H9 (cell line): ENCODE measurements around the gene ALG12. TPM values are rescaled to one million over a fixed set of nuclear protein-coding genes. Genes with fewer than 3 reads are reported as not detected.

Source experiments
- DNase-seq: peaks from one replicate; pipeline ENCODE4 v3.0.0-alpha.2; 2017
- H2AFZ ChIP-seq: one replicate; pipeline ENCODE4 v1.6.1; 2013; ENCODE audit warnings: mild to moderate bottlenecking, low read length, control low read depth, moderate library complexity
- H2AK5ac ChIP-seq: 2 replicates; pipeline ENCODE4 v1.6.1; 2013; ENCODE audit warnings: low read length, control low read depth, mixed read lengths; ENCODE audit not compliant: insufficient read length
- H2BK120ac ChIP-seq: one replicate; pipeline ENCODE4 v1.6.1; 2013; ENCODE audit warnings: low read depth, mild to moderate bottlenecking, low read length, control low read depth, inconsistent platforms; ENCODE audit not compliant: poor library complexity, severe bottlenecking
- H2BK12ac ChIP-seq: 2 replicates; pipeline ENCODE4 v1.6.1; 2013; ENCODE audit warnings: low read length, control low read depth, mixed read lengths, low read depth; ENCODE audit not compliant: insufficient read length
- H2BK15ac ChIP-seq: 2 replicates; pipeline ENCODE4 v1.6.1; 2013; ENCODE audit warnings: low read depth, low read length, control low read depth
- H2BK20ac ChIP-seq: one replicate; pipeline ENCODE4 v1.6.1; 2013; ENCODE audit warnings: low read depth, mild to moderate bottlenecking, low read length, control low read depth, inconsistent platforms; ENCODE audit not compliant: poor library complexity, severe bottlenecking
- H2BK5ac ChIP-seq: 2 replicates; pipeline ENCODE4 v1.6.1; 2013; ENCODE audit warnings: low read length, control low read depth, mixed read lengths; ENCODE audit not compliant: insufficient read length
- H3K14ac ChIP-seq: 2 replicates; pipeline ENCODE4 v1.6.1; 2013; ENCODE audit warnings: low read length, control low read depth; ENCODE audit not compliant: insufficient read depth
- H3K18ac ChIP-seq: 2 replicates; pipeline ENCODE4 v1.6.1; 2013; ENCODE audit warnings: low read depth, mild to moderate bottlenecking, mixed read lengths, low read length, control low read depth; ENCODE audit not compliant: insufficient read length
- H3K23ac ChIP-seq: 2 replicates; pipeline ENCODE4 v1.6.1; 2013; ENCODE audit warnings: low read length, control low read depth, mixed read lengths, low read depth; ENCODE audit not compliant: insufficient read length
- H3K23me2 ChIP-seq: 2 replicates; pipeline ENCODE4 v1.6.1; 2013; ENCODE audit warnings: low read depth, mild to moderate bottlenecking, mixed read lengths, low read length, control low read depth; ENCODE audit not compliant: insufficient read length, poor library complexity, severe bottlenecking
- H3K27ac ChIP-seq: 2 replicates; pipeline ENCODE4 v1.5.1; 2013; ENCODE audit warnings: low read length, control low read depth, mixed read lengths, low read depth; ENCODE audit not compliant: insufficient read length
- H3K27me3 ChIP-seq: 2 replicates; pipeline ENCODE4 v1.6.1; 2013; ENCODE audit warnings: low read length, control low read depth, inconsistent platforms; ENCODE audit not compliant: insufficient read depth
- H3K4ac ChIP-seq: 2 replicates; pipeline ENCODE4 v1.6.1; 2013; ENCODE audit warnings: low read depth, mild to moderate bottlenecking, control low read depth, inconsistent platforms, low read length, moderate library complexity
- H3K4me1 ChIP-seq: 2 replicates; pipeline ENCODE4 v1.6.1; 2013; ENCODE audit warnings: low read length, control low read depth, inconsistent platforms; ENCODE audit not compliant: insufficient read depth
- H3K4me2 ChIP-seq: 2 replicates; pipeline ENCODE4 v1.6.1; 2013; ENCODE audit warnings: low read length, control low read depth, mixed read lengths; ENCODE audit not compliant: insufficient read length, insufficient read depth
- H3K56ac ChIP-seq: 2 replicates; pipeline ENCODE4 v1.6.1; 2013; ENCODE audit warnings: low read depth, mild to moderate bottlenecking, mixed read lengths, low read length, control low read depth; ENCODE audit not compliant: insufficient read length
- H3K79me1 ChIP-seq: 2 replicates; pipeline ENCODE4 v1.6.1; 2013; ENCODE audit warnings: low read depth, mild to moderate bottlenecking, moderate library complexity, low read length, control low read depth, inconsistent platforms; ENCODE audit not compliant: insufficient read depth, poor library complexity, severe bottlenecking
- H3K79me2 ChIP-seq: 2 replicates; pipeline ENCODE4 v1.6.1; 2013; ENCODE audit warnings: low read length, control low read depth, inconsistent platforms; ENCODE audit not compliant: insufficient read depth
- H3K9ac ChIP-seq: 2 replicates; pipeline ENCODE4 v1.6.1; 2013; ENCODE audit warnings: low read length, control low read depth, mixed read lengths; ENCODE audit not compliant: insufficient read length; ENCODE audit errors: extremely low read depth
- H3K9me3 ChIP-seq: one replicate; pipeline ENCODE4 v1.6.1; 2013; ENCODE audit warnings: low read depth, low read length, inconsistent platforms; ENCODE audit not compliant: control insufficient read depth
- H3T11ph ChIP-seq: one replicate; pipeline ENCODE4 v1.6.1; 2013; ENCODE audit warnings: mild to moderate bottlenecking, low read length, control low read depth, inconsistent platforms
- H4K20me1 ChIP-seq: one replicate; pipeline ENCODE4 v1.6.1; 2013; ENCODE audit not compliant: control insufficient read depth, insufficient read length, insufficient read depth
- H4K5ac ChIP-seq: 2 replicates; pipeline ENCODE4 v1.6.1; 2013; ENCODE audit warnings: low read depth, mild to moderate bottlenecking, mixed read lengths, low read length, control low read depth; ENCODE audit not compliant: insufficient read length
- H4K8ac ChIP-seq: replicated peaks from 2 replicates; pipeline ENCODE4 v1.6.1; 2013; ENCODE audit warnings: low read length, control low read depth, mixed read lengths, low read depth; ENCODE audit not compliant: insufficient read length
- H4K91ac ChIP-seq: 2 replicates; pipeline ENCODE4 v1.6.1; 2013; ENCODE audit warnings: low read depth, mild to moderate bottlenecking, moderate library complexity, mixed read lengths, low read length, control low read depth; ENCODE audit not compliant: insufficient read length
- H3K27ac Mint-ChIP-seq, 3 experiments: 2 replicates in 2 of 3; 3 replicates in 1 of 3; pipeline ENCODE4 v1.8.0; 2020 to 2021; ENCODE audit warnings: mixed read lengths in 3 of 3, mild to moderate bottlenecking in 1 of 3, moderate library complexity in 1 of 3
- H3K27me3 Mint-ChIP-seq: 2 replicates; pipeline ENCODE4 v1.8.0; 2021; ENCODE audit warnings: low read depth, mild to moderate bottlenecking, moderate library complexity, mixed read lengths
- H3K36me3 Mint-ChIP-seq, 3 experiments: 2 replicates in 2 of 3; 3 replicates in 1 of 3; pipeline ENCODE4 v1.8.0; 2020 to 2021; ENCODE audit warnings: low read depth in 3 of 3, mixed read lengths in 3 of 3; ENCODE audit not compliant: insufficient read depth in 1 of 3
- H3K4me1 Mint-ChIP-seq, 2 experiments: 2 replicates each; pipeline ENCODE4 v1.8.0; 2020; ENCODE audit warnings: mixed read lengths in 2 of 2
- H3K4me3 Mint-ChIP-seq, 2 experiments: 2 replicates in 1 of 2; 3 replicates in 1 of 2; pipeline ENCODE4 v1.8.0; 2020 to 2021; ENCODE audit warnings: mild to moderate bottlenecking in 2 of 2, mixed read lengths in 2 of 2, moderate library complexity in 1 of 2
- H3K9me3 Mint-ChIP-seq, 2 experiments: 2 replicates in 1 of 2; 3 replicates in 1 of 2; pipeline ENCODE4 v1.8.0; 2020; ENCODE audit warnings: mild to moderate bottlenecking in 2 of 2, mixed read lengths in 2 of 2, moderate library complexity in 1 of 2
- WGBS: extraction: QIAGEN DNeasy Blood & Tissue Kit; methylation state at CpG from one replicate; pipeline ENCODE4 v1.1.7; 2013; ENCODE audit warnings: missing lambda C conversion rate, low lambda C conversion rate, mixed read lengths; ENCODE audit not compliant: insufficient read length; ENCODE audit errors: extremely low coverage; 5-methylcytosine and 5-hydroxymethylcytosine counted together
- total RNA-seq: library from RNA; stranded (reverse); gene quantifications from 2 replicates; pipeline ENCODE4 v1.2.1, GENCODE V29; 2021
- TF ChIP-seq, protein P1 (sequence below): fragments of 200-600 bp; sonication (generic); conservative IDR thresholded peaks from 3 replicates; pipeline ENCODE4 v1.8.0; 2021; ENCODE audit warnings: antibody characterized with exemption, mild to moderate bottlenecking

ALG12 gene
- total RNA-seq, 1 experiment from 2014 or later: 19.2 TPM

DNA sequence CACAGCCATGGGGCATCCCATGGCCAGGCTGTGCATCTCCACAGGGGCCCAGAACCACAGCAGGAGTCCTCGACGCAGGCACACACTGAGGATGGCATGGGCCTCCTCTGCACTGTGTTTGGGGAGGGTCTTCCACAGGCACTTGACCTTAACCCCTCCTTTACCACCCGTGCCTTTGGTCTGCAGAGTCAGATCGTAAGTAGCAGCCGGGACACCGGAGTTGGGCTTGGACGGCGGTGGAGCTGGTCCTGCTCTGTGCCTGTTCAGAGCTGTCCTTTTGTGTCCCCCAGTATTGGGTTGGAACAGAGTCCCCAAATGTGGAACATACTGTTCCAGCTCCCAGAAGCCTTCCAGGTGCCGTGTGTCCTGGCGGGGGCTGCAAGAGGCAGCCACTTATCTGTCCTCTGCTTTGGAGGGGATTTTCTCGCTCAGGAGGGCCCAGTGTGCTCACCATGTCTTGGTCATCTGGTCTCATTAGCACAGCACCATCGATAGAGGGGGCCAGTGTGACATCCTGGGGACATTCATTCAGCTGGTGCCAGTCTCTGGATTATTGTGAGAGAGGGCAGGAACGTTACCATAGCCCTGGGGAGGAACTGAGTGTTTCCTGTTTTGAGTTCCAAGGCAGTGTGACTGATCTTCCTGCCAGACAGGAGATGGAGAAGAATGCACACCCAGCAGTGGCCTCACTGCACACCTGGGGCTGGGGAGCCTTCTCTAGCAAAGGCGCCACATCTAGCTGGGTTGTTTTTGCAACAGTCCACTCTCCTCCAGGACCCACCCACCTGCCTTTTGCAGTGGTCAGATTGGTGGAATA is 12.6 kb upstream of the ALG12 start:
- Histone ChIP-seq H3K27me3 (no peaks in the 10 kb centered on the region; the same call in 1 of the 2 replicates), H2BK5ac (no peak overlapping the region), H2AFZ (no peak overlapping the region), H3K4me1 (no peaks in the 10 kb centered on the region), H2BK15ac (no peak overlapping the region), H4K91ac (no peak overlapping the region), H3K9me3 (no peaks in the 10 kb centered on the region), H2BK12ac (no peak overlapping the region), H3K79me1 (no peaks in the 10 kb centered on the region), H3K23me2 (peaks cover 4% of the 10 kb centered on the region), H3K27ac (no peak overlapping the region), H4K5ac (no peak overlapping the region), H3K79me2 (no peaks in the 10 kb centered on the region), H4K20me1 (no peaks in the 10 kb centered on the region), H2BK20ac (no peak overlapping the region), H3K14ac (no peak overlapping the region), H3K4me2 (no peak overlapping the region), H2AK5ac (no peak overlapping the region), H3T11ph (no peak overlapping the region), H3K23ac (no peak overlapping the region), H3K56ac (no peak overlapping the region), H3K18ac (no peak overlapping the region), H4K8ac (no peak overlapping the region), H3K9ac (no peak overlapping the region), H3K4ac (no peak overlapping the region), H2BK120ac (no peak overlapping the region)
- Mint-ChIP-seq H3K36me3 (peaks cover 0 to 5% (median 0%) of the 10 kb centered on the region in 3 experiments; a peak in 1 of 7 replicates), H3K27ac (no peak overlapping the region), H3K27me3 (peaks cover 26% of the 10 kb centered on the region), H3K4me1 (peaks cover 3 to 11% of the 10 kb centered on the region in 2 experiments; a peak in 2 of 4 replicates), H3K9me3 (no peaks in the 10 kb centered on the region), H3K4me3 (peak overlapping the region in 1 of 2 experiments; percentile 36; a peak in 1 of 5 replicates)
- TF ChIP-seq, protein P1, sequence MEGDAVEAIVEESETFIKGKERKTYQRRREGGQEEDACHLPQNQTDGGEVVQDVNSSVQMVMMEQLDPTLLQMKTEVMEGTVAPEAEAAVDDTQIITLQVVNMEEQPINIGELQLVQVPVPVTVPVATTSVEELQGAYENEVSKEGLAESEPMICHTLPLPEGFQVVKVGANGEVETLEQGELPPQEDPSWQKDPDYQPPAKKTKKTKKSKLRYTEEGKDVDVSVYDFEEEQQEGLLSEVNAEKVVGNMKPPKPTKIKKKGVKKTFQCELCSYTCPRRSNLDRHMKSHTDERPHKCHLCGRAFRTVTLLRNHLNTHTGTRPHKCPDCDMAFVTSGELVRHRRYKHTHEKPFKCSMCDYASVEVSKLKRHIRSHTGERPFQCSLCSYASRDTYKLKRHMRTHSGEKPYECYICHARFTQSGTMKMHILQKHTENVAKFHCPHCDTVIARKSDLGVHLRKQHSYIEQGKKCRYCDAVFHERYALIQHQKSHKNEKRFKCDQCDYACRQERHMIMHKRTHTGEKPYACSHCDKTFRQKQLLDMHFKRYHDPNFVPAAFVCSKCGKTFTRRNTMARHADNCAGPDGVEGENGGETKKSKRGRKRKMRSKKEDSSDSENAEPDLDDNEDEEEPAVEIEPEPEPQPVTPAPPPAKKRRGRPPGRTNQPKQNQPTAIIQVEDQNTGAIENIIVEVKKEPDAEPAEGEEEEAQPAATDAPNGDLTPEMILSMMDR: peak; percentile 60
- no CpG with 5 or more reads among the region's 14 CpGs for WGBS
- DNase-seq: peak; percentile 56
